ENCODE data around the gene PHF8.

Gene PHF8

GRCh38 chrX:54044126-54044876, at the start of gene PHF8:
PHF8 (minus strand) TSS chrX:54044473; CDS start chrX:54042728, 1,745 bp downstream.
- peaks cover 0 to 4% of the 10 kb centered on the region in 2 donors for H3K27me3 ChIP-seq (ENCODE audit: control insufficient read depth in 1 of 2, insufficient read depth in 2 of 2, low read length in 2 of 2)
- H3K4me1 ChIP-seq (ENCODE audit: insufficient read depth, low read length): no peaks in the 10 kb centered on the region
- H3K36me3 ChIP-seq (ENCODE audit: insufficient read depth, low read length): peaks cover 5% of the 10 kb centered on the region
- peak within 1 kb of the TSS; percentile 55 to 57 for H3K4me3 ChIP-seq (ENCODE audit: low read depth in 1 of 2, low read length in 2 of 2)
- H3K9ac ChIP-seq (ENCODE audit: low read length): peak within 1 kb of the TSS; percentile 45
- peak within 1 kb of the TSS; percentile 80 for H3K27ac ChIP-seq (ENCODE audit: low read depth, low read length)
- no peaks in the 10 kb centered on the region for H3K9me3 ChIP-seq (ENCODE audit: low read length)

- no peak overlapping the region for H3K4me3 ChIP-seq (ENCODE audit: low read depth in 1 of 2, low read length in 2 of 2)
- no peaks in the 10 kb centered on the region for H3K4me1 ChIP-seq (ENCODE audit: insufficient read depth, low read length)
- no peak overlapping the region for H3K27ac ChIP-seq (ENCODE audit: low read depth, low read length)
- no peaks in the 10 kb centered on the region for H3K9me3 ChIP-seq (ENCODE audit: low read length)
- H3K9ac ChIP-seq (ENCODE audit: low read length): no peak overlapping the region
- no peaks in the 10 kb centered on the region for H3K27me3 ChIP-seq (ENCODE audit: control insufficient read depth in 1 of 2, insufficient read depth in 2 of 2, low read length in 2 of 2)
- H3K36me3 ChIP-seq (ENCODE audit: insufficient read depth, low read length): no peaks in the 10 kb centered on the region
Measured at GRCh38 chrX:54093571-54093970, 49.3 kb upstream of the PHF8 start.

GRCh38 chrX:54093159-54093558, 48.9 kb upstream of the PHF8 start:
- no peaks in the 10 kb centered on the region for H3K27me3 ChIP-seq (ENCODE audit: control insufficient read depth in 1 of 2, insufficient read depth in 2 of 2, low read length in 2 of 2)
- H3K27ac ChIP-seq (ENCODE audit: low read depth, low read length): no peak overlapping the region
- H3K4me3 ChIP-seq (ENCODE audit: low read depth in 1 of 2, low read length in 2 of 2): no peak overlapping the region
- no peaks in the 10 kb centered on the region for H3K4me1 ChIP-seq (ENCODE audit: insufficient read depth, low read length)
- no peaks in the 10 kb centered on the region for H3K9me3 ChIP-seq (ENCODE audit: low read length)
- no peak overlapping the region for H3K9ac ChIP-seq (ENCODE audit: low read length)
- H3K36me3 ChIP-seq (ENCODE audit: insufficient read depth, low read length): no peaks in the 10 kb centered on the region

GRCh38 chrX:54090880-54091279, 46.6 kb upstream of the PHF8 start:
- H3K27me3 ChIP-seq (ENCODE audit: control insufficient read depth in 1 of 2, insufficient read depth in 2 of 2, low read length in 2 of 2): no peaks in the 10 kb centered on the region
- no peaks in the 10 kb centered on the region for H3K4me1 ChIP-seq (ENCODE audit: insufficient read depth, low read length)
- H3K9ac ChIP-seq (ENCODE audit: low read length): no peak overlapping the region
- no peak overlapping the region for H3K4me3 ChIP-seq (ENCODE audit: low read depth in 1 of 2, low read length in 2 of 2)
- no peaks in the 10 kb centered on the region for H3K36me3 ChIP-seq (ENCODE audit: insufficient read depth, low read length)
- H3K27ac ChIP-seq (ENCODE audit: low read depth, low read length): no peak overlapping the region
- H3K9me3 ChIP-seq (ENCODE audit: low read length): no peaks in the 10 kb centered on the region

GRCh38 chrX:54089191-54089590, 44.9 kb upstream of the PHF8 start:
- Histone ChIP-seq H3K9me3 (ENCODE audit: low read length) (no peaks in the 10 kb centered on the region), H3K4me3 (ENCODE audit: low read depth in 1 of 2, low read length in 2 of 2) (no peak overlapping the region)

GRCh38 chrX:54087661-54088060, 43.4 kb upstream of the PHF8 start:
- H3K27me3 ChIP-seq (ENCODE audit: control insufficient read depth in 1 of 2, insufficient read depth in 2 of 2, low read length in 2 of 2): no peaks in the 10 kb centered on the region
- H3K36me3 ChIP-seq (ENCODE audit: insufficient read depth, low read length): peaks cover 10% of the 10 kb centered on the region
- H3K4me3 ChIP-seq (ENCODE audit: low read depth in 1 of 2, low read length in 2 of 2): no peak overlapping the region
- H3K9ac ChIP-seq (ENCODE audit: low read length): no peak overlapping the region
- no peaks in the 10 kb centered on the region for H3K4me1 ChIP-seq (ENCODE audit: insufficient read depth, low read length)
- H3K9me3 ChIP-seq (ENCODE audit: low read length): no peaks in the 10 kb centered on the region
- no peak overlapping the region for H3K27ac ChIP-seq (ENCODE audit: low read depth, low read length)

More at GRCh38 chrX:54089191-54089590, 44.9 kb upstream of the PHF8 start:
- no peaks in the 10 kb centered on the region for H3K4me1 ChIP-seq (ENCODE audit: insufficient read depth, low read length)
- no peak overlapping the region for H3K9ac ChIP-seq (ENCODE audit: low read length)
- H3K36me3 ChIP-seq (ENCODE audit: insufficient read depth, low read length): peaks cover 9% of the 10 kb centered on the region
- no peak overlapping the region for H3K27ac ChIP-seq (ENCODE audit: low read depth, low read length)
- no peaks in the 10 kb centered on the region for H3K27me3 ChIP-seq (ENCODE audit: control insufficient read depth in 1 of 2, insufficient read depth in 2 of 2, low read length in 2 of 2)

GRCh38 chrX:54085666-54086065, 41.4 kb upstream of the PHF8 start:
- Histone ChIP-seq H3K9me3 (ENCODE audit: low read length) (no peaks in the 10 kb centered on the region), H3K4me3 (ENCODE audit: low read depth in 1 of 2, low read length in 2 of 2) (no peak overlapping the region), H3K9ac (ENCODE audit: low read length) (no peak overlapping the region), H3K27ac (ENCODE audit: low read depth, low read length) (no peak overlapping the region), H3K27me3 (ENCODE audit: control insufficient read depth in 1 of 2, insufficient read depth in 2 of 2, low read length in 2 of 2) (no peaks in the 10 kb centered on the region), H3K4me1 (ENCODE audit: insufficient read depth, low read length) (no peaks in the 10 kb centered on the region), H3K36me3 (ENCODE audit: insufficient read depth, low read length) (peaks cover 10% of the 10 kb centered on the region)

GRCh38 chrX:54076903-54077302, 32.6 kb upstream of the PHF8 start:
- Histone ChIP-seq H3K9ac (ENCODE audit: low read length) (no peak overlapping the region), H3K36me3 (ENCODE audit: insufficient read depth, low read length) (no peaks in the 10 kb centered on the region), H3K27me3 (ENCODE audit: control insufficient read depth in 1 of 2, insufficient read depth in 2 of 2, low read length in 2 of 2) (no peaks in the 10 kb centered on the region), H3K9me3 (ENCODE audit: low read length) (no peaks in the 10 kb centered on the region), H3K27ac (ENCODE audit: low read depth, low read length) (no peak overlapping the region), H3K4me3 (ENCODE audit: low read depth in 1 of 2, low read length in 2 of 2) (no peak overlapping the region), H3K4me1 (ENCODE audit: insufficient read depth, low read length) (no peaks in the 10 kb centered on the region)

GRCh38 chrX:54074826-54075225, 30.6 kb upstream of the PHF8 start:
- Histone ChIP-seq H3K27ac (ENCODE audit: low read depth, low read length) (no peak overlapping the region), H3K36me3 (ENCODE audit: insufficient read depth, low read length) (no peaks in the 10 kb centered on the region), H3K4me3 (ENCODE audit: low read depth in 1 of 2, low read length in 2 of 2) (no peak overlapping the region), H3K9ac (ENCODE audit: low read length) (no peak overlapping the region), H3K27me3 (ENCODE audit: control insufficient read depth in 1 of 2, insufficient read depth in 2 of 2, low read length in 2 of 2) (no peaks in the 10 kb centered on the region), H3K9me3 (ENCODE audit: low read length) (no peaks in the 10 kb centered on the region), H3K4me1 (ENCODE audit: insufficient read depth, low read length) (no peaks in the 10 kb centered on the region)

- H3K27ac ChIP-seq (ENCODE audit: low read depth, low read length): no peak overlapping the region
- no peak overlapping the region for H3K9ac ChIP-seq (ENCODE audit: low read length)
- H3K9me3 ChIP-seq (ENCODE audit: low read length): no peaks in the 10 kb centered on the region
- H3K4me1 ChIP-seq (ENCODE audit: insufficient read depth, low read length): no peaks in the 10 kb centered on the region
- no peaks in the 10 kb centered on the region for H3K36me3 ChIP-seq (ENCODE audit: insufficient read depth, low read length)
- H3K4me3 ChIP-seq (ENCODE audit: low read depth in 1 of 2, low read length in 2 of 2): no peak overlapping the region
- no peaks in the 10 kb centered on the region for H3K27me3 ChIP-seq (ENCODE audit: control insufficient read depth in 1 of 2, insufficient read depth in 2 of 2, low read length in 2 of 2)
Measured at GRCh38 chrX:54067766-54068165, 23.5 kb upstream of the PHF8 start.

GRCh38 chrX:54066841-54067240, 22.6 kb upstream of the PHF8 start:
- no peaks in the 10 kb centered on the region for H3K27me3 ChIP-seq (ENCODE audit: control insufficient read depth in 1 of 2, insufficient read depth in 2 of 2, low read length in 2 of 2)
- H3K4me1 ChIP-seq (ENCODE audit: insufficient read depth, low read length): no peaks in the 10 kb centered on the region
- H3K27ac ChIP-seq (ENCODE audit: low read depth, low read length): no peak overlapping the region
- no peaks in the 10 kb centered on the region for H3K36me3 ChIP-seq (ENCODE audit: insufficient read depth, low read length)
- no peak overlapping the region for H3K4me3 ChIP-seq (ENCODE audit: low read depth in 1 of 2, low read length in 2 of 2)
- H3K9ac ChIP-seq (ENCODE audit: low read length): no peak overlapping the region
- H3K9me3 ChIP-seq (ENCODE audit: low read length): no peaks in the 10 kb centered on the region

GRCh38 chrX:54064564-54064963, 20.3 kb upstream of the PHF8 start:
- Histone ChIP-seq H3K4me3 (ENCODE audit: low read depth in 1 of 2, low read length in 2 of 2) (no peak overlapping the region), H3K9me3 (ENCODE audit: low read length) (no peaks in the 10 kb centered on the region), H3K27ac (ENCODE audit: low read depth, low read length) (no peak overlapping the region), H3K27me3 (ENCODE audit: control insufficient read depth in 1 of 2, insufficient read depth in 2 of 2, low read length in 2 of 2) (no peaks in the 10 kb centered on the region), H3K9ac (ENCODE audit: low read length) (no peak overlapping the region), H3K4me1 (ENCODE audit: insufficient read depth, low read length) (no peaks in the 10 kb centered on the region), H3K36me3 (ENCODE audit: insufficient read depth, low read length) (no peaks in the 10 kb centered on the region)
